AG09319 (cell line): Measurements from ENCODE around the gene PARK7.

Experiments used
- DNase-seq: peaks from one replicate; pipeline ENCODE4 v3.0.0-alpha.2; 2010; ENCODE audit warnings: low read depth; ENCODE audit errors: extremely low read depth
- CTCF ChIP-seq: IDR thresholded peaks from 2 replicates; pipeline ENCODE4 v1.5.1; 2011; ENCODE audit warnings: low read depth, mild to moderate bottlenecking, inconsistent platforms, low read length, moderate library complexity

PARK7 gene

GRCh38 chr1:7932524-7933138 lies 28.9 kb upstream of the PARK7 start:
- TF ChIP-seq CTCF: no peak
- no peak for DNase-seq

DNA sequence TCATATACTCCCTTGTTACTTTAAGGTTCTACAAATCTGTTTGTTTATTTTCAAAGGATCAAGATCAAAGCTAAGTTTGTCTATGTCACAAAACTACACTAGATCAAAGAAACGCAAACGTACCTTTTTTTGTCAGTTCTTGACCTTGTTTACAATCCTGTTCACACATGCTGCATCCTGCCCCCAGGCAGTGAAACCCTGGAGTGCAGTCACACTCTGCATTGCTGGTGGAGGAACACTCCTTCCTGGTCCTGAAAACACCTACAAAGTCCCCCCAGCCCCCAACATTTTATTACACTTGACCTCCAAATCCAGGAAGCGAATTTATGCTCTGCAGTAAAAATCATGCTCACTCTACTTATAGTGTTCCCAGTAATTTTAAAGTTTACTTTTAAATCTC lies 23.4 kb upstream of the PARK7 start:
- DNase-seq: no peak
- TF ChIP-seq CTCF: no peak

DNA sequence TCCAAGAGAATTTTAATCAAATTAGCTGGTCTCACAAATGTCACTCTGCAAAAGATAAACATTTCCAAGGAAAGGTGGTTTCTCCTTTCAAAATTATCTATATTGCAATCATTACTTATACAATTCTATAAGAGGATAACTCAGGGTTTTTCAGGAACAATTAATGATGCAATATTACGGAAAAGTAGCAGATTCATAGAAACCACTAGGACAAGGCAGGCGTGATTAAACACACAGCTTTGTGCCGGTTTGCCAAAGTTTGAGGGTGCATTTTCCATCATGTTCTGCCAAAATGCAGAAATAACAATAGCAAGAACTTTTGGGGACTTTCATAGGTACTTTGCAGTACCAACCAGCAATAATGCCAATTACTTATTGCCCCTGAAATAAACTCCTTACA lies 21.5 kb upstream of the PARK7 start:
- TF ChIP-seq CTCF: no peak

DNA sequence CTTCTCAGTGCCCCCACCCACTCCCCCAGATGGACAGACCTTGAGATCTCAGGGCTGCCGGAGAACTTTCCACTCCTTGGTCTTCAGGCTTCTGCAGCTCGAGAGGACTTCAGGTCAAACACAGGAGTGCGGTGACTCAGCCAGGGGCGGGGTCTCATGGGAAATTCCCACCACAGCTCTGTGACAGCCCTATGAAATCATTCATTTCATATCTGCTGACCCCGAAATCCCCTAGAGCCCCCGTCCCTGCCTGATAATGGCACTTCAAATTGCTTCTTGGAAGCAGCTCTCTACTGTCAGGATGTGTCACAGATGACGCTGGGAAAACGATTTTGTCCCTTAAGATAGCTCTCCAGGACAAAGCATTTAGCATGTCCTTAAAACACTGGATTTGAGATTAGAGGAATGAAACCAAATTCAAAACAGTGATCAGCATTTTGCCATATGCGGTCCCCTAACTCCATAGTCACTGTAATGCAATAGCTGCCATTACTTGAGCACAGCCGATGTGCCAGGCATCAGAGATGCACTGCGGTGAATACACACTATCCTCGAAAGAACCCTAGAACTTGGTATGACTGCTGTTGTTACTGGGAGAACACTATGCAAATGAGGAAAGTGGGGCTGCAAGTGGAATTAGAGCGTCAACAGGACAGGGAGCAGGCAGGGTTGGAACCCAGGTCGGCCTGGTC lies 20.6 kb upstream of the PARK7 start, which contains the start of gene TNFRSF9:
Gene TNFRSF9, minus strand, starts transcription at position 95 of the 692 bp plus-strand sequence. CDS start 845 bp downstream, outside the sequence.
- TF ChIP-seq CTCF: no peak
- DNase-seq: no peak

More for the DNA sequence above, 21.5 kb upstream of the PARK7 start:
- no peak for DNase-seq

GRCh38 chr1:7941437-7941793 lies 20.1 kb upstream of the PARK7 start:
- DNase-seq: no peak
- no peak for TF ChIP-seq CTCF

DNA sequence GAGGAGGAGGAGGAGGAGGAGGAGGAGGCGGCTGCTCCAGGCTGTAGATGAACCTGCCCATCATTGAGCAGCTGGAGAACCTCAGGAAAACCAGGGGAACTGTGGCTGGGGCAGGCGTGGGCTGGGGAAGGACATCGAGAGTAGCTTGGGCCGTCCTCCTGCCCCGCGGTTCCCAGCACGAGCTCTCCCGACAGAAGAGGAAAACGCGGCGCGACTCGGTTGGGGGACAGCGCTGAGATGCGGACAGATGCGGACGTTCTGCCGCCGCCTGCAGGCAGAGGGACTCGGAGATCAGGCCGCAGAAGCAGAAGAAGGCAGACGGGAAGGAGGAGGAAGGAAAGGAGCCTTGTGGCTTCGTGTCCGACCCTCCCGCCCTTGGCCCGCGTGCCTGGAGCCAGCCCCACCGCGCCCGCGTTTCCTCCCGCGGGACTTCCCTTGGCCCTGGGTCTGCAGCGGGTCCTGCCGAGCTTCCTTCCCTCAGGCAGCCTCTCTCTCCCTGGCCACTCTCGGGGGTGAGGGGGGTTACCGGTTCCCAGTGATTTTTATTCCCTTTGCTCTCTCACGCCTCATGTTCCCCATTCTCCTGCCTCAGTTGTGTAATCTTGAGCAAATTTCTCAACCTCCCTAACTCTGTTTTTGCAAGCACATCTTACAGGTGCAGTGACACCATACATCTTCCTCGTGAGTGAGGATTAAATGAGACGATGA lies 19.1 kb upstream of the PARK7 start:
- peak; percentile 60 for TF ChIP-seq CTCF
- no peak for DNase-seq

DNA sequence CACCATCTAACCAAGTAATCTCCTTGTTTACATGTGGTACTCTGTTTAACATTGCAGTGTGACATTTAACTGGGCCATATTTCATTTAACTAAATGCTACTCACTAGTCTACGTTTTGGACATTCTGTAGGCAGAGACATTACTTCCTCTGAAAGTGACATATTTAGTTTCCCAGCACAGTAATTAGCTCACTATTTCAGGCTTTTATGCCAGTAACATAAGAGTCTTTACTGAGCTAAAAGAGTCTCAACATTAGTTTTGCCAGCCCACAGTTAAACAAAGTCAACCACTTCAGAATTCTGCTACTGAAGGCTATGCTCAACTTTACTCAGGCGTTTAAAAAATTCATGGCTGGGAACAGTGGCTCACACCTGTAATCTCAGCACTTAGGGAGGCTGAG lies 18.3 kb upstream of the PARK7 start:
- no peak for TF ChIP-seq CTCF
- no peak for DNase-seq
